H1 (cell line): ENCODE data around the gene FIP1L1. TPM values are rescaled to one million over a fixed set of nuclear protein-coding genes. Genes with fewer than 3 reads are reported as not detected.

ENCODE experiments used
- CTCF ChIA-PET: fragments of 300-600 bp; sonication (Branson Sonifier 250); formaldehyde crosslinking; loops from one replicate; lab custom pipeline; 2021; ENCODE audit not compliant: partially characterized antibody; lab: Charles Lee
- POLR2A ChIA-PET: fragments of 300-600 bp; sonication (Branson Sonifier 250); formaldehyde crosslinking; loops from one replicate; lab custom pipeline; 2021; ENCODE audit warnings: inconsistent platforms; ENCODE audit not compliant: partially characterized antibody; lab: Charles Lee
- DNase-seq, 2 experiments: peaks; one replicate each; pipeline versions ENCODE4 v3.0.0 to v3.0.0-alpha.2; 2010 to 2022; ENCODE audit warnings: low spot score in 2 of 2, low read depth in 1 of 2, mixed read lengths in 1 of 2
- FAIRE-seq: peaks from 2 replicates; lab custom pipeline; 2011; peaks lifted over from hg19 to GRCh38; lab: Jason Lieb, UNC
- H2AFZ ChIP-seq: 2 replicates; pipeline ENCODE4 v1.8.1; 2012; ENCODE audit warnings: low read length, inconsistent platforms
- H2AK5ac ChIP-seq: 2 replicates; pipeline ENCODE4 v1.6.1; 2013; ENCODE audit warnings: low read depth, low read length
- H2BK120ac ChIP-seq: replicated peaks from 2 replicates; pipeline ENCODE3; 2013; ENCODE audit warnings: low read depth, low read length, inconsistent platforms
- H2BK12ac ChIP-seq: 2 replicates; pipeline ENCODE4 v1.6.1; 2013; ENCODE audit warnings: low read depth, low read length
- H2BK15ac ChIP-seq: 2 replicates; pipeline ENCODE4 v1.6.1; 2013; ENCODE audit warnings: low read length
- H2BK20ac ChIP-seq: 2 replicates; pipeline ENCODE4 v1.6.1; 2013; ENCODE audit warnings: low read length
- H2BK5ac ChIP-seq: 2 replicates; pipeline ENCODE4 v1.6.1; 2013; ENCODE audit warnings: low read depth, low read length
- H3K14ac ChIP-seq: 2 replicates; pipeline ENCODE4 v1.6.1; 2013; ENCODE audit warnings: inconsistent platforms; ENCODE audit not compliant: insufficient read length
- H3K18ac ChIP-seq: 2 replicates; pipeline ENCODE4 v1.6.1; 2013; ENCODE audit warnings: low read length; ENCODE audit errors: extremely low read depth
- H3K23ac ChIP-seq: 2 replicates; pipeline ENCODE4 v1.6.1; 2013; ENCODE audit warnings: inconsistent platforms; ENCODE audit not compliant: insufficient read length
- H3K23me2 ChIP-seq: 2 replicates; pipeline ENCODE4 v1.6.1; 2013; ENCODE audit warnings: low read depth, low read length
- H3K27ac ChIP-seq: 2 replicates; pipeline ENCODE4 v1.6.1; 2011; ENCODE audit warnings: low read depth, low read length, inconsistent platforms
- H3K27me3 ChIP-seq, 4 experiments: replicated peaks in 1 of 4; 1 replicate in 1 of 4; 2 replicates in 3 of 4; pipeline versions ENCODE4 v1.6.1 to v1.8.1; 2011 to 2013; ENCODE audit warnings: low read length in 3 of 4, mild to moderate bottlenecking in 3 of 4, inconsistent platforms in 2 of 4, mixed read lengths in 2 of 4, moderate library complexity in 1 of 4; ENCODE audit not compliant: control insufficient read depth in 3 of 4, insufficient read depth in 3 of 4; ENCODE audit errors: extremely low read depth in 1 of 4
- H3K36me3 ChIP-seq, 4 experiments: 2 replicates each; pipeline versions ENCODE4 v1.6.1 to v1.8.1; 2011 to 2013; ENCODE audit warnings: mild to moderate bottlenecking in 4 of 4, low read length in 3 of 4, moderate library complexity in 2 of 4, control low read depth in 1 of 4, inconsistent platforms in 1 of 4; ENCODE audit not compliant: insufficient read depth in 4 of 4, control insufficient read depth in 2 of 4
- H3K4ac ChIP-seq: replicated peaks from 2 replicates; pipeline ENCODE3; 2013; ENCODE audit warnings: low read length, low read depth, mixed read lengths, inconsistent platforms; ENCODE audit not compliant: insufficient read length
- H3K4me1 ChIP-seq, 4 experiments: replicated peaks in 1 of 4; 1 replicate in 1 of 4; 2 replicates in 3 of 4; pipeline versions ENCODE4 v1.6.1 to v1.8.1; 2011 to 2013; ENCODE audit warnings: low read length in 3 of 4, inconsistent platforms in 2 of 4, mixed read lengths in 1 of 4; ENCODE audit not compliant: insufficient read depth in 4 of 4, control insufficient read depth in 3 of 4
- H3K4me2 ChIP-seq, 2 experiments: 2 replicates each; pipeline versions ENCODE4 v1.6.1 to v1.8.1; 2011 to 2013; ENCODE audit warnings: low read depth in 2 of 2, low read length in 2 of 2, control low read depth in 1 of 2, inconsistent platforms in 1 of 2, mild to moderate bottlenecking in 1 of 2; ENCODE audit not compliant: insufficient read depth in 1 of 2
- H3K4me3 ChIP-seq, 4 experiments: fragments of 200-600, 300-600 bp in 1 of 4; sonication (generic), shearing (Covaris generic), sonication (Bioruptor Twin) in 1 of 4; 2 replicates each; pipeline versions ENCODE4 v1.5.1 to v1.8.1; 2011 to 2016; ENCODE audit warnings: low read length in 4 of 4, low read depth in 3 of 4, control low read depth in 2 of 4, inconsistent platforms in 2 of 4, mild to moderate bottlenecking in 2 of 4, mixed read lengths in 1 of 4, moderate library complexity in 1 of 4; ENCODE audit not compliant: insufficient read depth in 2 of 4; ENCODE audit errors: extremely low read depth in 1 of 4
- H3K56ac ChIP-seq: replicated peaks from 2 replicates; pipeline ENCODE3; 2013; ENCODE audit warnings: low read depth, mild to moderate bottlenecking, mixed read lengths, low read length, inconsistent platforms; ENCODE audit not compliant: insufficient read length
- H3K79me1 ChIP-seq: 2 replicates; pipeline ENCODE4 v1.6.1; 2013; ENCODE audit warnings: low read depth, low read length, control low read depth
- H3K79me2 ChIP-seq, 2 experiments: 2 replicates each; pipeline versions ENCODE4 v1.6.1 to v1.8.1; 2012 to 2013; ENCODE audit warnings: low read length in 2 of 2, mild to moderate bottlenecking in 2 of 2, inconsistent platforms in 1 of 2; ENCODE audit not compliant: insufficient read depth in 2 of 2, control insufficient read depth in 1 of 2
- H3K9ac ChIP-seq, 4 experiments: replicated peaks in 1 of 4; 1 replicate in 1 of 4; 2 replicates in 3 of 4; pipeline versions ENCODE4 v1.6.1 to v1.8.1; 2011 to 2013; ENCODE audit warnings: low read depth in 3 of 4, low read length in 3 of 4, control low read depth in 2 of 4, mild to moderate bottlenecking in 2 of 4, moderate library complexity in 2 of 4, inconsistent platforms in 1 of 4; ENCODE audit errors: extremely low read depth in 1 of 4
- H3K9me3 ChIP-seq, 2 experiments: 2 replicates each; pipeline versions ENCODE4 v1.6.1 to v1.8.1; 2012 to 2013; ENCODE audit warnings: mild to moderate bottlenecking in 2 of 2, moderate library complexity in 2 of 2, control low read depth in 1 of 2, inconsistent platforms in 1 of 2, low read depth in 1 of 2, low read length in 1 of 2, mixed read lengths in 1 of 2; ENCODE audit not compliant: insufficient read depth in 2 of 2
- H4K20me1 ChIP-seq, 2 experiments: replicated peaks in 1 of 2; 2 replicates each; pipeline versions ENCODE3 to v1.8.1; 2011 to 2013; ENCODE audit warnings: inconsistent platforms in 2 of 2, low read length in 2 of 2, mild to moderate bottlenecking in 1 of 2; ENCODE audit not compliant: insufficient read depth in 2 of 2, control insufficient read depth in 1 of 2
- H4K5ac ChIP-seq: 2 replicates; pipeline ENCODE4 v1.6.1; 2013; ENCODE audit warnings: low read length, low read depth, mixed read lengths, inconsistent platforms; ENCODE audit not compliant: insufficient read length
- H4K8ac ChIP-seq: 2 replicates; pipeline ENCODE4 v1.8.0; 2013; ENCODE audit warnings: mild to moderate bottlenecking, moderate library complexity, low read length, inconsistent platforms; ENCODE audit not compliant: insufficient read depth; ENCODE audit errors: extremely low read depth
- H4K91ac ChIP-seq: replicated peaks from 2 replicates; pipeline ENCODE3; 2013; ENCODE audit warnings: low read length, mixed read lengths, inconsistent platforms; ENCODE audit not compliant: insufficient read length
- ATF2 ChIP-seq: IDR thresholded peaks from 2 replicates; pipeline ENCODE4 v1.6.1; 2012; ENCODE audit warnings: low read length, inconsistent platforms
- CBX5 ChIP-seq: fragments of 300-800, 300-1000 bp; sonication (generic); IDR thresholded peaks from 2 replicates; pipeline ENCODE4 v1.7.1; 2016; ENCODE audit warnings: antibody characterized with exemption, low read length, low read depth
- EZH2 ChIP-seq: fragments of 200-600 bp; sonication (generic); IDR thresholded peaks from 2 replicates; pipeline ENCODE4 v1.7.1; 2012; ENCODE audit warnings: low read depth, mild to moderate bottlenecking, moderate library complexity, low read length, inconsistent platforms; ENCODE audit not compliant: severe bottlenecking
- FOSL1 ChIP-seq: IDR thresholded peaks from 2 replicates; pipeline ENCODE4 v1.6.1; 2011; ENCODE audit warnings: mild to moderate bottlenecking, low read depth, low read length, moderate library complexity; ENCODE audit not compliant: insufficient read depth
- HDAC2 ChIP-seq, 2 experiments: fragments of 300-600 bp in 1 of 2; sonication (generic) in 1 of 2; IDR thresholded peaks; 2 replicates each; pipeline ENCODE4 v1.6.1; 2011 to 2012; ENCODE audit warnings: low read depth in 2 of 2, low read length in 2 of 2, mild to moderate bottlenecking in 2 of 2, moderate library complexity in 2 of 2, borderline replicate concordance in 1 of 2, inconsistent platforms in 1 of 2
- HDAC6 ChIP-seq: IDR thresholded peaks from one replicate; pipeline ENCODE4 v1.7.1; 2012; ENCODE audit warnings: low read depth, mild to moderate bottlenecking, inconsistent platforms, low read length, moderate library complexity
- KDM4A ChIP-seq: IDR thresholded peaks from one replicate; pipeline ENCODE4 v1.7.1; 2012; ENCODE audit warnings: low read depth, mild to moderate bottlenecking, moderate library complexity, low read length, inconsistent platforms; ENCODE audit not compliant: severe bottlenecking
- SAP30 ChIP-seq: fragments of 300-600 bp; sonication (generic); IDR thresholded peaks from 2 replicates; pipeline ENCODE4 v1.7.1; 2012; ENCODE audit warnings: low read length, moderate library complexity, mild to moderate bottlenecking, inconsistent platforms; ENCODE audit not compliant: insufficient read depth, insufficient replicate concordance
- SIRT6 ChIP-seq: IDR thresholded peaks from one replicate; pipeline ENCODE4 v1.7.1; 2012; ENCODE audit warnings: low read length, inconsistent platforms
- SIX5 ChIP-seq: IDR thresholded peaks from 2 replicates; pipeline ENCODE4 v1.6.1; 2011; ENCODE audit warnings: mild to moderate bottlenecking, low read depth, low read length
- SRF ChIP-seq: IDR thresholded peaks from 2 replicates; pipeline ENCODE4 v1.6.1; 2011; ENCODE audit warnings: mild to moderate bottlenecking, low read depth, low read length, moderate library complexity
- TBP ChIP-seq: IDR thresholded peaks from 2 replicates; pipeline ENCODE4 v1.6.1; 2011; ENCODE audit warnings: low read depth, low read length, improper control_type of control experiment
- TEAD4 ChIP-seq: IDR thresholded peaks from 2 replicates; pipeline ENCODE4 v1.6.1; 2012; ENCODE audit warnings: low read depth, low read length, inconsistent platforms, mixed read lengths
- WGBS, 2 experiments: shearing (Covaris generic) in 1 of 2; methylation state at CpG; one replicate each; pipeline versions ENCODE4 v1.1.6 to v1.1.7; 2013 to 2015; ENCODE audit warnings: low lambda C conversion rate in 2 of 2, mixed read lengths in 2 of 2, inconsistent platforms in 1 of 2, low coverage in 1 of 2, missing lambda C conversion rate in 1 of 2; ENCODE audit not compliant: insufficient replicate concordance in 2 of 2, insufficient coverage in 1 of 2, insufficient read length in 1 of 2; ENCODE audit errors: extremely low coverage in 1 of 2, missing lambda C conversion rate in 1 of 2; 5-methylcytosine and 5-hydroxymethylcytosine counted together
- polyA plus RNA-seq, 7 experiments: library from polyadenylated mRNA; depleted of rRNA in 3 of 7; stranded (reverse) in 5 of 7; unstranded in 2 of 7; fragments of >200 nt in 5 of 7; fragments of 200-250 nt in 2 of 7; gene quantifications; 1 replicate in 5 of 7; 2 replicates in 1 of 7; 4 replicates in 1 of 7; pipeline versions ENCODE4 v1.2.1 to v1.2.3, GENCODE V29; 2011 to 2013; ENCODE audit warnings: missing spikeins in 2 of 7, mixed read lengths in 2 of 7
- total RNA-seq: library from RNA; stranded (reverse); fragmentation: NEBNext Ultra II Directional; extraction: Animal tissue kit (Norgen Biotek cat#: 25700); gene quantifications from 2 replicates; pipeline ENCODE4 v1.2.1, GENCODE V29; 2021

Gene FIP1L1
- total and polyA plus RNA-seq, 2 of the 8 experiments (the other 6 are each of a cell fraction or from before 2014, with no cell fraction given): 19.5 to 53.7 TPM

GRCh38 chr4:53421791-53422190 lies 44.4 kb downstream of the FIP1L1 start:
- Histone ChIP-seq H3K27me3 (no peaks in the 10 kb centered on the region), H3K36me3 (peaks cover 0 to 8% (median 0%) of the 10 kb centered on the region in 4 experiments; a peak in 2 of 8 replicates), H3K4me1 (no peaks in the 10 kb centered on the region), H4K20me1 (no peaks in the 10 kb centered on the region), H4K5ac (no peak overlapping the region), H3K9me3 (no peaks in the 10 kb centered on the region), H3K23me2 (no peaks in the 10 kb centered on the region), H2BK15ac (no peak overlapping the region), H3K14ac (no peak overlapping the region), H3K18ac (no peak overlapping the region), H3K23ac (no peak overlapping the region), H2BK12ac (no peak overlapping the region), H3K9ac (no peak overlapping the region), H3K4me2 (no peak overlapping the region), H2BK20ac (no peak overlapping the region), H3K79me2 (no peaks in the 10 kb centered on the region), H2BK120ac (no peak overlapping the region), H3K79me1 (no peaks in the 10 kb centered on the region), H2BK5ac (no peak overlapping the region), H3K4me3 (no peak overlapping the region), H3K27ac (no peak overlapping the region), H4K91ac (no peak overlapping the region), H4K8ac (no peak overlapping the region), H2AK5ac (no peak overlapping the region), H3K56ac (no peak overlapping the region), H2AFZ (no peak overlapping the region), H3K4ac (no peak overlapping the region)
- POLR2A ChIA-PET: interaction anchor here (1.1 kb wide), 1 partner anchor 11 kb away, joined by 3 read pairs; no protein-coding TSS in a partner anchor
- FAIRE-seq (no peak), DNase-seq (no peak)
- CTCF ChIA-PET: no interaction called here
- 84% methylated on average over 2 of the region's 2 CpGs; no CpG with 5 or more reads in 1 of the 2 experiments for WGBS, 2 experiments
- TF ChIP-seq TEAD4 (no peak), EZH2 (no peak), SIX5 (no peak), FOSL1 (no peak), SAP30 (no peak), TBP (no peak), SRF (no peak), SIRT6 (no peak), ATF2 (no peak), KDM4A (no peak), HDAC2 (IDR thresholded peaks at IDR 0.05; ENCODE audit: borderline replicate concordance in 1 of 2, low read depth in 2 of 2, low read length in 2 of 2) (no peak), HDAC6 (no peak), CBX5 (no peak)
